ENCODE data around the gene NDEL1. TPM values are rescaled to one million over a fixed set of nuclear protein-coding genes. Genes with fewer than 3 reads are reported as not detected.
A peak's percentile ranks its signal among the peaks of the same experiment; 100 is the strongest.

Gene NDEL1
- total and polyA plus RNA-seq, 9 of the 15 experiments (the other 6 are each of a cell fraction or from before 2014, with no cell fraction given): 0.86 to 30.5 (median 22.7) TPM

DNA sequence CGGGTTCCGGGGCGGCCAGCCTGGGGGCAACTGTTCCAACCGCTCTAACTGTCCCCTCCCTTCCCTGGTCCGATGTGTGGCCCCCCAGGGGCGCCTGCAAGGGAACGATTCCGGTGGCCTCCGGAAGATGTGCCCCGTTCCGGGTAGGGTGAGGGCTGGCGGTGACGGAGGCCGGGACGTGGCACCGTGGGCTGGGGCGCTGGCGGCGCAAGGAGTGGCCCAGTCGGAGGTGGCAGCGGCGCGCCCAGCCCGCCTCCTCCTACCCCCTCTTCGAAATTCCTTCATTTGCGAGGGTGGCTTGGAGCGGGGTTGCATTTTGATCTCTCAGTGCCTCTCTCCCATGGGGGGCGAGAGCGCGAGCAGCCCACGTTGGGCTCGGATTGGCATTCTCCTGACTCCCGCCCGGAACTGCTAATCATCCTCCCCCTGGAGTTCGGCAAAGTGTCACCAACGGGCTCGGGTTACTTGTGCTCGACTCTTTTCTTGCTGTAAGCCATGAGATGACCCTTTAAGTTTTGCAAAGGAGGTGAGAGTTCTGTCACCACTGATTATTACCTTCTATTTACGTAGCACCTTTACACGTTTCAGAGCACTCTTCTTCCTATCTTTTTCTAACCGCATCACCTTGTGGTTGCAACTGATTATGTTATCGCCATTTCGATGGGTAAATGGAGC lies 622 bp downstream of the NDEL1 start (continued):
- TF ChIP-seq CLOCK (CRISPR knock-in tag; IDR thresholded peaks at IDR 0.05; ENCODE audit: borderline replicate concordance) (no peak), ESRRA (IDR thresholded peaks at IDR 0.05; ENCODE audit: borderline replicate concordance, low read depth) (peak; percentile 70; the same call in 1 of the 2 replicates), ZNF830 (CRISPR knock-in tag; IDR thresholded peaks at IDR 0.05) (no peak), GABPB2 (CRISPR knock-in tag; conservative IDR thresholded peaks at IDR 0.05) (no peak), NR2C1 (IDR thresholded peaks at IDR 0.05) (no peak), NR2C1 (tag; IDR thresholded peaks at IDR 0.05) (no peak), SNRNP70 (optimal IDR thresholded peaks at IDR 0.05; ENCODE audit: low read depth, low read length) (no peak), HIVEP1 (CRISPR knock-in tag; IDR thresholded peaks at IDR 0.05) (no peak), FOXM1 (IDR thresholded peaks at IDR 0.05; ENCODE audit: low read depth) (no peak), FOXM1 (CRISPR knock-in tag; IDR thresholded peaks at IDR 0.05; ENCODE audit: low read depth) (no peak), L3MBTL2 (IDR thresholded peaks at IDR 0.05) (no peak), PPARD (CRISPR knock-in tag; IDR thresholded peaks at IDR 0.05) (no peak), HNRNPUL1 (IDR thresholded peaks at IDR 0.05; ENCODE audit: low read length) (no peak), ZNF217 (CRISPR knock-in tag; IDR thresholded peaks at IDR 0.05) (no peak), KLF6 (CRISPR knock-in tag; IDR thresholded peaks at IDR 0.05; ENCODE audit: borderline replicate concordance) (no peak), SFPQ (IDR thresholded peaks at IDR 0.05; ENCODE audit: low read depth, low read length) (no peak)
- TF ChIP-seq, protein P1, sequence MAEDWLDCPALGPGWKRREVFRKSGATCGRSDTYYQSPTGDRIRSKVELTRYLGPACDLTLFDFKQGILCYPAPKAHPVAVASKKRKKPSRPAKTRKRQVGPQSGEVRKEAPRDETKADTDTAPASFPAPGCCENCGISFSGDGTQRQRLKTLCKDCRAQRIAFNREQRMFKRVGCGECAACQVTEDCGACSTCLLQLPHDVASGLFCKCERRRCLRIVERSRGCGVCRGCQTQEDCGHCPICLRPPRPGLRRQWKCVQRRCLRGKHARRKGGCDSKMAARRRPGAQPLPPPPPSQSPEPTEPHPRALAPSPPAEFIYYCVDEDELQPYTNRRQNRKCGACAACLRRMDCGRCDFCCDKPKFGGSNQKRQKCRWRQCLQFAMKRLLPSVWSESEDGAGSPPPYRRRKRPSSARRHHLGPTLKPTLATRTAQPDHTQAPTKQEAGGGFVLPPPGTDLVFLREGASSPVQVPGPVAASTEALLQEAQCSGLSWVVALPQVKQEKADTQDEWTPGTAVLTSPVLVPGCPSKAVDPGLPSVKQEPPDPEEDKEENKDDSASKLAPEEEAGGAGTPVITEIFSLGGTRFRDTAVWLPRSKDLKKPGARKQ (CRISPR knock-in tag; IDR thresholded peaks at IDR 0.05): no peak
- TF ChIP-seq, protein P2, sequence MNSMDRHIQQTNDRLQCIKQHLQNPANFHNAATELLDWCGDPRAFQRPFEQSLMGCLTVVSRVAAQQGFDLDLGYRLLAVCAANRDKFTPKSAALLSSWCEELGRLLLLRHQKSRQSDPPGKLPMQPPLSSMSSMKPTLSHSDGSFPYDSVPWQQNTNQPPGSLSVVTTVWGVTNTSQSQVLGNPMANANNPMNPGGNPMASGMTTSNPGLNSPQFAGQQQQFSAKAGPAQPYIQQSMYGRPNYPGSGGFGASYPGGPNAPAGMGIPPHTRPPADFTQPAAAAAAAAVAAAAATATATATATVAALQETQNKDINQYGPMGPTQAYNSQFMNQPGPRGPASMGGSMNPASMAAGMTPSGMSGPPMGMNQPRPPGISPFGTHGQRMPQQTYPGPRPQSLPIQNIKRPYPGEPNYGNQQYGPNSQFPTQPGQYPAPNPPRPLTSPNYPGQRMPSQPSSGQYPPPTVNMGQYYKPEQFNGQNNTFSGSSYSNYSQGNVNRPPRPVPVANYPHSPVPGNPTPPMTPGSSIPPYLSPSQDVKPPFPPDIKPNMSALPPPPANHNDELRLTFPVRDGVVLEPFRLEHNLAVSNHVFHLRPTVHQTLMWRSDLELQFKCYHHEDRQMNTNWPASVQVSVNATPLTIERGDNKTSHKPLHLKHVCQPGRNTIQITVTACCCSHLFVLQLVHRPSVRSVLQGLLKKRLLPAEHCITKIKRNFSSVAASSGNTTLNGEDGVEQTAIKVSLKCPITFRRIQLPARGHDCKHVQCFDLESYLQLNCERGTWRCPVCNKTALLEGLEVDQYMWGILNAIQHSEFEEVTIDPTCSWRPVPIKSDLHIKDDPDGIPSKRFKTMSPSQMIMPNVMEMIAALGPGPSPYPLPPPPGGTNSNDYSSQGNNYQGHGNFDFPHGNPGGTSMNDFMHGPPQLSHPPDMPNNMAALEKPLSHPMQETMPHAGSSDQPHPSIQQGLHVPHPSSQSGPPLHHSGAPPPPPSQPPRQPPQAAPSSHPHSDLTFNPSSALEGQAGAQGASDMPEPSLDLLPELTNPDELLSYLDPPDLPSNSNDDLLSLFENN (IDR thresholded peaks at IDR 0.05; ENCODE audit: low read depth in 2 of 2, low read length in 2 of 2): no peak

Data from K562 (cell line).